Ectodermal cell (in vitro differentiated cells): ENCODE data around the gene OR10G8.

Experiments used
- H3K27ac ChIP-seq: 2 replicates; pipeline ENCODE4 v1.7.0; 2013; ENCODE audit warnings: mild to moderate bottlenecking, low read depth, low read length; ENCODE audit not compliant: insufficient read depth, poor library complexity, severe bottlenecking
- H3K27me3 ChIP-seq: 2 replicates; pipeline ENCODE4 v1.7.0; 2013; ENCODE audit warnings: mild to moderate bottlenecking, low read length; ENCODE audit not compliant: insufficient read depth, control insufficient read depth, poor library complexity, severe bottlenecking
- H3K36me3 ChIP-seq: one replicate; pipeline ENCODE4 v1.7.0; 2013; ENCODE audit warnings: low read length; ENCODE audit not compliant: control insufficient read depth, insufficient read depth
- H3K4me1 ChIP-seq: one replicate; pipeline ENCODE4 v1.7.0; 2013; ENCODE audit warnings: low read length; ENCODE audit not compliant: control insufficient read depth, insufficient read depth
- H3K4me3 ChIP-seq: 2 replicates; pipeline ENCODE4 v1.7.0; 2013; ENCODE audit warnings: low read depth, low read length, control low read depth; ENCODE audit not compliant: insufficient read depth
- H3K9me3 ChIP-seq: 2 replicates; pipeline ENCODE4 v1.7.0; 2013; ENCODE audit warnings: mild to moderate bottlenecking, low read length, moderate library complexity; ENCODE audit not compliant: control insufficient read depth
- WGBS, 2 experiments: methylation state at CpG; one replicate each; pipeline ENCODE4 v1.1.7; 2013; ENCODE audit warnings: missing lambda C conversion rate in 2 of 2; 5-methylcytosine and 5-hydroxymethylcytosine counted together

The OR10G8 gene

DNA sequence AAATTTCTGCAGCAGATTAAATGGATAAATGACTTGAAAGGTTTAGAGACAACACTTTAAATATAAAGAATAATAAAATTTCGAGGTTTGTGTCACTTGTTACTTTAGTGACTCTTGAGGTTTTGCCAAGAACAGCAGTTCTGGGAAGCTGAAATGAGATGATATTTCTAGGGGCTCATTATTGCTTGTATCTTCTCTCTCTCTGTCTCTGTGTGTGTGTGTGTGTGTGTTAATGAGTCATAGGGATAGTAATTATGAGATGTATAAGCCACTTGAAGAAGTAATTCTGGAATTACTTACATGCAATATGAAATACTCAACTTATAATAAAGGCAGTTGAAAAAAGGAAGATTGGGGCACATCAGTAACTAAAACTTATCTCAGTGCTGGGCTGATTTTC, 24.1 kb downstream of the OR10G8 start:
- no peak overlapping the region for H3K4me3 ChIP-seq
- 82 to 85% methylated on average over 1 of the region's 1 CpG for WGBS, 2 experiments
- no peak overlapping the region for H3K27ac ChIP-seq
- H3K36me3 ChIP-seq, result no peaks in the 10 kb centered on the region
- no peaks in the 10 kb centered on the region for H3K9me3 ChIP-seq
- H3K4me1 ChIP-seq, result no peaks in the 10 kb centered on the region
- H3K27me3 ChIP-seq, result no peaks in the 10 kb centered on the region

GRCh38 chr11:124052966-124053365, 26.4 kb downstream of the OR10G8 start:
- H3K9me3 ChIP-seq, result no peaks in the 10 kb centered on the region
- no peaks in the 10 kb centered on the region for H3K36me3 ChIP-seq
- H3K4me1 ChIP-seq, result no peaks in the 10 kb centered on the region
- no peak overlapping the region for H3K4me3 ChIP-seq
- 94 to 96% methylated on average over 2 to 3 of the region's 3 CpGs for WGBS, 2 experiments
- H3K27me3 ChIP-seq, result no peaks in the 10 kb centered on the region
- no peak overlapping the region for H3K27ac ChIP-seq

DNA sequence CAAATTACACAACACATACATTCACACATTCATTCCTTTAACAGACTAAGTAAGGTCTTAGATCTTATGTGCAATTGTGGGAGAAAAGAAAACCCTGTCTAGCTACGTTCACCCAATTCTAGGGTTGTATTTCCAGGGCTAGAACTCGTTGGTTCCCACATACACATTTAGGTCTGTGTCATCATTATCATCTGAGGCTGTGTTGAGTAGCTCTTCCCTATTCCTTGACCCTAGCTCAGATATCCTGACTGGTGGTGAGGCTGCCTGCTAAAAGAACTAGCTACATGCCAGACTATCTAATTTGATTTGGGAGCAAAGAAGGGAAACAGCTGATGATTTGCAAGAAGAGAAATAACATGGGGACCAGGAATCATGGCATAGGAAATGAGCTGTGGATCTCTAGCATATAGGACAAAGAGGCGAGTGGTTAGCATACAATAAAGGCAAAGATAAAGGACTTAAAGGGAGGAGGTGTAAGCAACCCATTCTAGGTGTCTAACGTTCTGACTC, 42.1 kb downstream of the OR10G8 start:
- no peaks in the 10 kb centered on the region for H3K9me3 ChIP-seq
- H3K27ac ChIP-seq, result no peak overlapping the region
- H3K27me3 ChIP-seq, result no peaks in the 10 kb centered on the region
- H3K4me1 ChIP-seq, result no peaks in the 10 kb centered on the region
- 87 to 96% methylated on average over 4 of the region's 4 CpGs for WGBS, 2 experiments
- H3K4me3 ChIP-seq, result no peak overlapping the region
- no peaks in the 10 kb centered on the region for H3K36me3 ChIP-seq

DNA sequence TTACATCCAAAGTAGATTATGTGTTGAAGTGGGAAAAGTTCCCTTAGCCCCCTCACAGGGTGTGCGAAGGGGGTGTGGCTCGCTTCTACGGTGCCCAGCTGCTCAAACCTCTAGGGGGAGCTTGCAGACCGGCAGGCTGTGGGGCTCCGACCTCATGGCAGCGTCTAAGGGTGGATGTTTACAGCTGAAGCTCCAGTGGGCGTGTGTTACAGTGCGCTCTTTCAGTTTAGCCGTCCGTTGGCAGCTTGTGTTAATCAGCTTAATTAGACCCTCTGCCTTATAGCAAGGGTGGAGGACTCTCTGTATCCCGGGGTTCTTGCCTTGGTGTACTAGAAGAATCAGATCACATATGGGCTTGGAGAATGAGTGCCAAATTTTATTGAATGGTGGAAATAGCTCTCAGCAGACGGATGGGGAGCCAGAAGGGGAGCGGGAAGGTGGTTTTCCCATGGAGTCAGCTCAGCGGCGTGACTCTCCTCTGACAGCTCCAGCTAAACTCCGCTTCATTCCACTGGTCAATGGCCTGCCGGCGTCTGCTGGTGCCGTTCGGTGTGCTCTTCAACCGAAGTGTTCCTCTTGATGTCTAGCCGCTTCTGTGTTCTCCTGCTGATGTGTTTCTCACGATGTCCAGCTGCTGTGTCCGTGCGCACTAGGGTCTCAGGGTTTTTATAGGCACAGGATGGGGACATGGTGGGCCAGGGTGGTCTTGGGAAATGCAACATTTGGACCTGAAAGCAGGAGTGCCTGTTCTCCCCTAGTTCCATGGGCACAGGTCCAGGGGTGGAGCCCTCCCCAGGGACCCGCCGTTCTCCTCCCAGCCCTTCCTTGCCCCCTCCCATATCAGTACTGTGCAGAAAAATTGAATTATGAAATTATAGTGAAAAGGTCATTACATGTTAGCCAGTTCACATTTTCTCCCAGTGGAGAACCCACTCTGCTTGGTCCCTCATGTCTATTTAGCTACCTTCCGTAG, 43.1 kb downstream of the OR10G8 start:
- Histone ChIP-seq H3K27ac (no peak overlapping the region), H3K4me3 (no peak overlapping the region), H3K36me3 (no peaks in the 10 kb centered on the region), H3K4me1 (no peaks in the 10 kb centered on the region), H3K27me3 (no peaks in the 10 kb centered on the region), H3K9me3 (no peaks in the 10 kb centered on the region)
- 69 to 74% methylated on average over 26 to 28 of the region's 28 CpGs for WGBS, 2 experiments

DNA sequence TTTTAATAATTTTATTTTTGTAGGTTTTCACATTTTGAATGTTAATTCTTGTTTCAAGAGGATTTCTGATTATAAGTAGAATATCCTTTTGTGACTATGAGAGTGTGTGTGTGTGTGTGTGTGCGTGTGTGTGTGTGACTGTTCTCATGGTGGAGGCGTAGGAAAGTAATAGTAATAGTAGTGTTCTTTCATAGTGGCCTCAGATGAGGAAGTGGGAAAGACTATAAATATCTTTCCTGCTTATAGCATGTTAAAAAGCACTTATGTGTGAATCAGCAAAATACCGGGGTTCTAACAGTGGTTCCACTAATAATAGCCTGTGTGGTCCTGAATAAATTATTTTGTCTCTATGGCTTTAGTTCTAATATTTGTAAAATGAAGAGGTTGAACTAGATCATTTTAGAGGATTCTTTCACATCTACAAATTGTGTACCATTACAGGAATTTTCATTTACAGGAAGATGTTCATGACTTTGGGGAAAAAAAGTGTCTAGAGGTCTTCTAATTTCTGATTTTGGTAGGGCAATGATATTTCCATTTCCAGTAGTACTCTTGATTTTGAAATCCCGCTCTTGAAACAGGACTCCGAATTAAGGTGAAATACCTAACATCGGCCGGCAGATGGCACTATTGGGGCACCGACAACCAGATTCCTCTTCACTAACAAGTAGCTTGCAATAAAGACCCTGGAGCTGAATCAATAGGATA, 44.5 kb downstream of the OR10G8 start:
- no peaks in the 10 kb centered on the region for H3K36me3 ChIP-seq
- no peaks in the 10 kb centered on the region for H3K4me1 ChIP-seq
- no peaks in the 10 kb centered on the region for H3K9me3 ChIP-seq
- H3K27ac ChIP-seq, result no peak overlapping the region
- H3K27me3 ChIP-seq, result no peaks in the 10 kb centered on the region
- no peak overlapping the region for H3K4me3 ChIP-seq
- 9 to 12% methylated on average over 8 of the region's 8 CpGs for WGBS, 2 experiments

GRCh38 chr11:124071623-124071948, 45.0 kb downstream of the OR10G8 start:
- Histone ChIP-seq H3K4me1 (no peaks in the 10 kb centered on the region), H3K36me3 (no peaks in the 10 kb centered on the region), H3K27me3 (no peaks in the 10 kb centered on the region), H3K4me3 (no peak overlapping the region), H3K9me3 (no peaks in the 10 kb centered on the region), H3K27ac (no peak overlapping the region)
- WGBS, 2 experiments, result 95 to 98% methylated on average over 4 of the region's 4 CpGs

- H3K27me3 ChIP-seq, result no peaks in the 10 kb centered on the region
- no peaks in the 10 kb centered on the region for H3K36me3 ChIP-seq
- no peaks in the 10 kb centered on the region for H3K9me3 ChIP-seq
- WGBS, 2 experiments, result 91 to 94% methylated on average over 6 to 7 of the region's 8 CpGs
- H3K27ac ChIP-seq, result no peak overlapping the region
- H3K4me1 ChIP-seq, result no peaks in the 10 kb centered on the region
- no peak overlapping the region for H3K4me3 ChIP-seq
Measured at GRCh38 chr11:124072147-124072546, 45.5 kb downstream of the OR10G8 start.

GRCh38 chr11:124074554-124074953, 48.0 kb downstream of the OR10G8 start:
- H3K4me1 ChIP-seq, result no peaks in the 10 kb centered on the region
- H3K27me3 ChIP-seq, result no peaks in the 10 kb centered on the region
- H3K36me3 ChIP-seq, result no peaks in the 10 kb centered on the region
- H3K4me3 ChIP-seq, result no peak overlapping the region
- H3K9me3 ChIP-seq, result no peaks in the 10 kb centered on the region
- WGBS, 2 experiments, result 95% methylated on average over 5 of the region's 5 CpGs
- H3K27ac ChIP-seq, result no peak overlapping the region

- Histone ChIP-seq H3K27me3 (no peaks in the 10 kb centered on the region), H3K4me3 (no peak overlapping the region), H3K27ac (no peak overlapping the region), H3K36me3 (no peaks in the 10 kb centered on the region), H3K9me3 (no peaks in the 10 kb centered on the region), H3K4me1 (no peaks in the 10 kb centered on the region)
- WGBS, 2 experiments, result 92 to 93% methylated on average over 6 of the region's 6 CpGs
Measured at GRCh38 chr11:124075492-124075840, 48.9 kb downstream of the OR10G8 start.

- no peaks in the 10 kb centered on the region for H3K36me3 ChIP-seq
- no peak overlapping the region for H3K4me3 ChIP-seq
- H3K27me3 ChIP-seq, result no peaks in the 10 kb centered on the region
- no peak overlapping the region for H3K27ac ChIP-seq
- no peaks in the 10 kb centered on the region for H3K4me1 ChIP-seq
- 94% methylated on average over 36 of the region's 36 CpGs for WGBS, 2 experiments
- no peaks in the 10 kb centered on the region for H3K9me3 ChIP-seq
Measured at GRCh38 chr11:124075841-124076651, 49.4 kb downstream of the OR10G8 start.
